Ovary (tissue), 9 donors: ENCODE results near the gene BNC2. TPM values are rescaled to one million over a fixed set of nuclear protein-coding genes. Genes with fewer than 3 reads are reported as not detected.

Experiments
- DNase-seq, 5 donors: peaks; one replicate each; pipeline ENCODE4 v3.0.0-alpha.2; 2019 to 2020
- H3K27ac ChIP-seq, 2 donors: fragments of 200-600 bp; one replicate each; pipeline versions ENCODE4 v1.5.1 to v1.8.0; 2019 to 2022
- H3K27me3 ChIP-seq: fragments of 200-600 bp; one replicate; pipeline ENCODE4 v1.8.0; 2022
- H3K36me3 ChIP-seq: fragments of 200-600 bp; sonication (generic); one replicate; pipeline ENCODE4 v1.5.1; 2019
- H3K4me1 ChIP-seq: one replicate; pipeline ENCODE4 v1.8.1; 2013; ENCODE audit warnings: mild to moderate bottlenecking, moderate library complexity; ENCODE audit not compliant: insufficient read depth
- H3K4me3 ChIP-seq: fragments of 200-600 bp; sonication (generic); one replicate; pipeline ENCODE4 v1.5.1; 2017
- H3K9me3 ChIP-seq, 2 donors: fragments of 200-600 bp in 1 of 2; sonication (generic) in 1 of 2; one replicate each; pipeline versions ENCODE4 v1.5.1 to v1.8.1; 2013 to 2019; ENCODE audit warnings: mild to moderate bottlenecking in 1 of 2, moderate library complexity in 1 of 2
- EP300 ChIP-seq: sonication (generic); formaldehyde crosslinking; IDR thresholded peaks from one replicate; pipeline ENCODE4 v1.6.1; 2017; ENCODE audit warnings: antibody characterized with exemption
- POLR2A ChIP-seq: fragments of 450-650 bp; IDR thresholded peaks from one replicate; pipeline ENCODE4 v1.6.1; 2017; ENCODE audit warnings: antibody characterized with exemption, mild to moderate bottlenecking, moderate library complexity
- WGBS, 3 donors: extraction: QIAGEN DNeasy Blood & Tissue Kit in 1 of 3; methylation state at CpG; one replicate each; pipeline versions ENCODE4 v1.1.5 to v1.1.7; 2013 to 2017; 5-methylcytosine and 5-hydroxymethylcytosine counted together
- intact Hi-C, 4 donors: fragments of 100-400 bp; cut with DNase I; formaldehyde crosslinking; loops; one replicate each; pipeline versions ENCODE4 v1.11.0 to v1.15.1; 2022 to 2023
- polyA plus RNA-seq, 2 donors: library from polyadenylated mRNA; stranded (reverse); fragments of 200-250 nt in 1 of 2; fragments of 350-450 nt in 1 of 2; fragmentation: Illumina TruSeq in 1 of 2; extraction: RNeasy Lipid Tissue Mini Kit (QIAGEN cat#74804) in 1 of 2; gene quantifications; one replicate each; pipeline ENCODE4 v1.2.3, GENCODE V29; 2013 to 2014
- total RNA-seq, 7 donors: library from RNA; depleted of rRNA in 2 of 7; stranded (reverse); fragments of >200 nt in 2 of 7; fragmentation: NEBNext Ultra II Directional in 3 of 7; extraction: Animal tissue kit (Norgen Biotek cat#: 25700) in 3 of 7; gene quantifications; one replicate each; pipeline versions ENCODE4 v1.1.0 to v1.2.4, GENCODE V29; 2016 to 2023
- TF ChIP-seq, protein P1 (sequence below), 3 donors: fragments of 450-650 bp in 2 of 3; fragments of 200-600 bp in 1 of 3; IDR thresholded peaks; one replicate each; pipeline versions ENCODE4 v1.5.1 to v1.8.0; 2016 to 2022; ENCODE audit warnings: antibody characterized with exemption in 3 of 3, mild to moderate bottlenecking in 1 of 3
- donor health status: DM: no; HTN: no; CAD: no; lungs with moderate emphysema.
- donor health status: DM: no; HTN: no; CAD: no.
- donor health status: Bipolar disorder and iron deficiency.
- donor health status: DM: yes; HTN: yes; CAD: no.
- donor health status: DM: no; HTN: no; CAD: no.
- donor health status: DM: yes; HTN: yes; CAD: no.

BNC2 gene
- total and polyA plus RNA-seq, 9 donors, result 17.2 to 232 (median 197) TPM

DNA sequence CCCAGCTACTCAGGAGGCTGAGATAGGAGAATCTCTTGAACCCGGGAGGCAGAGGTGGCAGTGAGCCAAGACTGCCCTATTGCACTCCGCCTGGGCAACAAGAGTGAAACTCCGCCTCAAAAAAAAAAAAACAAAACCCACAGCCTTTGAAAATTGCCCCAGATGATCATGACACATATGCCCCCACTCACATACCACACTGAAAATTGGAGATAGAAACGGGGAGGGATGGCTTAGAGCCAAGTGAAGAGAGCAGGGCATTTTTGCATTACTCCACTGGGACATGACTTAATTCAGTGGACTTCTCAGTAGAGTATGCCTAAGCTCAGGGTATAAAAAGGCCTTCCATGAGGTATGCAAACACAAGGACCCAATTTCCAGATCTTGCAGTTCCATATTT, 309.3 kb downstream of the BNC2 start:
- H3K36me3 ChIP-seq, result no peaks in the 10 kb centered on the region
- H3K27me3 ChIP-seq, result no peaks in the 10 kb centered on the region
- H3K9me3 ChIP-seq, result no peaks in the 10 kb centered on the region
- no peak overlapping the region for H3K4me3 ChIP-seq
- intact Hi-C loops, result no loop called here
- no peak overlapping the region for H3K27ac ChIP-seq
- peaks cover 8% of the 10 kb centered on the region for H3K4me1 ChIP-seq
- TF ChIP-seq EP300 (no peak), POLR2A (no peak)
- TF ChIP-seq, protein P1, sequence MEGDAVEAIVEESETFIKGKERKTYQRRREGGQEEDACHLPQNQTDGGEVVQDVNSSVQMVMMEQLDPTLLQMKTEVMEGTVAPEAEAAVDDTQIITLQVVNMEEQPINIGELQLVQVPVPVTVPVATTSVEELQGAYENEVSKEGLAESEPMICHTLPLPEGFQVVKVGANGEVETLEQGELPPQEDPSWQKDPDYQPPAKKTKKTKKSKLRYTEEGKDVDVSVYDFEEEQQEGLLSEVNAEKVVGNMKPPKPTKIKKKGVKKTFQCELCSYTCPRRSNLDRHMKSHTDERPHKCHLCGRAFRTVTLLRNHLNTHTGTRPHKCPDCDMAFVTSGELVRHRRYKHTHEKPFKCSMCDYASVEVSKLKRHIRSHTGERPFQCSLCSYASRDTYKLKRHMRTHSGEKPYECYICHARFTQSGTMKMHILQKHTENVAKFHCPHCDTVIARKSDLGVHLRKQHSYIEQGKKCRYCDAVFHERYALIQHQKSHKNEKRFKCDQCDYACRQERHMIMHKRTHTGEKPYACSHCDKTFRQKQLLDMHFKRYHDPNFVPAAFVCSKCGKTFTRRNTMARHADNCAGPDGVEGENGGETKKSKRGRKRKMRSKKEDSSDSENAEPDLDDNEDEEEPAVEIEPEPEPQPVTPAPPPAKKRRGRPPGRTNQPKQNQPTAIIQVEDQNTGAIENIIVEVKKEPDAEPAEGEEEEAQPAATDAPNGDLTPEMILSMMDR (IDR thresholded peaks at IDR 0.05), result no peak
- 58 to 72% (median 69%) methylated on average over 4 of the region's 4 CpGs for WGBS, 3 donors
- DNase-seq, result no peak

DNA sequence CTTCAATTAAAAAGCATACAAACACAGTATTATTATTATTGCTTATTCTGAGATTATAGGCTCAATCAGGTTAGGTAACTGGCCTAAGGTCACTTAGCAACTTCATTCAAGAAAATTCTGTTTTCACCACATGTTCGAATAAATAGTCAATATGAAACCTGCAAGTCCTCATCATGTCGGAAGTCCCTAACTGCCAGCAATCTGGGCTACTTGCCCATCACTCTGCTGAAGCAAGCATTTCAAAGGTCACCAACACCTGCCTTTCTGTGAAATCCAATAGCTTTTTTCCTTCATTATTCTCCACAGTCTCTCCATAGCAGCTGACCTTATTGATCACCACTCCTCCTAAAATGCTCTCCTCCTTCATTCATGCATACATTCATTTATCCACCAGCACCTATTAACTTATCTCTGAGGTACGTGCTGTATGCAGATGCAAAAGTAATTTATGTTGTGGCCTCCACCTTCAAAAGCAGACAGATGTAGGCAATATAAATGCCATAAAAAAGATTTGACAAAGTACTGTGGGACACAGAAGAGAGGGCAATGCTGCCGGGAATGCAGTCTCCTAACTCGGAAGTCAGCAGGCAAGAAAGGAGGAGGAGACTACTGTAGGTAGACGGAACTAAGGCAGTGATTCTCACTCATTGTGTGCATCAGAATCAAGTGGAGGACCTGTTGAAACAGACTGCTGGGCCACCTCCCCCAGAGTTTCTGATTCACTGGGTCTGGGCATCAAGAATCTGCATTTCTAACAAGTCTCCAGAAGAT, 310.9 kb downstream of the BNC2 start:
- TF ChIP-seq EP300 (no peak), POLR2A (no peak)
- TF ChIP-seq, protein P1 (IDR thresholded peaks at IDR 0.05), result no peak
- H3K27ac ChIP-seq, result no peak overlapping the region
- H3K36me3 ChIP-seq, result no peaks in the 10 kb centered on the region
- 79 to 91% (median 87%) methylated on average over 6 of the region's 6 CpGs for WGBS, 3 donors
- H3K9me3 ChIP-seq, result no peaks in the 10 kb centered on the region
- intact Hi-C loops, result no loop called here
- no peaks in the 10 kb centered on the region for H3K27me3 ChIP-seq
- H3K4me1 ChIP-seq, result peaks cover 9% of the 10 kb centered on the region
- no peak for DNase-seq
- no peak overlapping the region for H3K4me3 ChIP-seq

DNA sequence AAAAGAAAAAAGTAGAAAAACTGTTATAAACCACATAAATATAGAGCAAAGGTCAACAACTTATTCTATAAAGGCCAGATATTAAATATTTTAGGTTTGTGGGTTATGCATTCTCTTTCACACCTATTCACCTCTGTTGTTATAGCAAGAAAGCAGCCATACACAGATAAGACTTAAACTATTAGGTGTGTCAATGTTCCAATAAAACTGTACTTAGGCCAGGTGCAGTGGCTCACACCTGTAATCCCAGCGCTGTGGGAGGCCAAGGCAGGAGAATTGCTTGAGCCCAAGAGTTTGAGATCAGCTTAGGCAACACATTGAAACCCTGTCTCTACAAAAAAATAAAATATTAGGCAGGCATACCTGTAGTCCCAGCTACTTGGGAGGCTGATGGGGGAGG, 314.7 kb downstream of the BNC2 start:
- 96 to 100% (median 100%) methylated on average over 1 of the region's 1 CpG for whole genome bisulfite sequencing, 3 donors
- DNase-seq, result no peak
- intact Hi-C loops, result no loop called here

DNA sequence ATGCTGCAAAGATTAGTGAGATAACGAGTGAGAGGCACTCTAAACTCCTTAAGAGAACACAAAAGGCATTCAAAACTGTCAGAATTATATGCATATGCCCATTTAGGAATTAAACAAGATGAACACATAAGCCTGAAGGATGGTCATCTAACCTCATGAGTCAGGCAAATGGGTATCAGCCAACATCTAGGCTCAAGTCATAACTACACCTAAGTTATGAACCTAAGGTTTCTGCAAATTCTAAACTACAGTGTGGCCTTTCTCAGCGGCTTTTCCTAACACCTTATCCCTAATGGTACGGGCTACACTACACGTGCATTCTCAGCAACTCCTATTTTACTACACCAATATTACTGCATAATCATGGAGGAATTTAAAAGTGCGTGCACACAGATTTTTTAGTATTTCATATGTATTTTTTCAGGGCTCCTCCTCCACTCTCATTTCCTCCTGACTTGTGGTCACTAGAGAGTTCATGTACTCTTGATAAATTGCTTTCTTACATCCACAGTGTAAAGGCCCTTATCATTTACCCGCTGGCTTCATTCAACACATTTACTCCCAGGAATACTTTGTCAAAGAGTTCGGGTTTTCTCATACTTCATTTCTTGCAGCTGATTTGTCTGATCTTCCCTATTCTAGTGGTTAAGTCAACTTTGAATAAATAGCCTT, 316.5 kb downstream of the BNC2 start:
- H3K4me3 ChIP-seq, result no peak overlapping the region
- no peaks in the 10 kb centered on the region for H3K36me3 ChIP-seq
- peaks cover 11% of the 10 kb centered on the region for H3K4me1 ChIP-seq
- 30 to 34% (median 31%) methylated on average over 7 of the region's 7 CpGs for WGBS, 3 donors
- no peaks in the 10 kb centered on the region for H3K27me3 ChIP-seq
- DNase-seq, result no peak
- intact Hi-C loops, result no loop called here
- no peak overlapping the region for H3K27ac ChIP-seq
- H3K9me3 ChIP-seq, result no peaks in the 10 kb centered on the region
- TF ChIP-seq, protein P1 (IDR thresholded peaks at IDR 0.05), result no peak
- TF ChIP-seq POLR2A (no peak), EP300 (no peak)

More for the DNA sequence above, 314.7 kb downstream of the BNC2 start:
- Histone ChIP-seq H3K4me3 (no peak overlapping the region), H3K9me3 (no peaks in the 10 kb centered on the region), H3K27me3 (no peaks in the 10 kb centered on the region), H3K36me3 (no peaks in the 10 kb centered on the region), H3K27ac (no peak overlapping the region), H3K4me1 (peaks cover 14% of the 10 kb centered on the region)
- TF ChIP-seq EP300, result no peak

DNA sequence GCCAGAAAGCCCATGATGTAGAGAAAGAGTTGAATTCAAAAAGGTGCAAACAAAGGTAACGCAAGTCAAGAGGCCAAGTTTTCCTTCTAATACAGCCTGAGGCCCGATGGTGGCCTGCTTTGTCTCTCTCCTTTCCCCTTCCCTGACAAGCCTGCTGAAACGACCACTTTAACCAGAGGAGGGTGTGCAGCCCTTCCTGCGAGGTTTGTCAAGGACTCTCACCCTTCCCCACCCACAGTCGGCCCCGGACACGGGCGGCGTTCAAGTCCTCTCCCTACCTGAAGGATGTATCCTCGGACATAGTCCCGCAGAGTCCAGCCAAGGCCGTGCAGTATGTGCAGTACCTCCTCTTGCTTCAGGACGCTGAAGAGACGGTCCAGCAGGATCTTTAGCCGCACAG, 318.2 kb downstream of the BNC2 start:
- no peaks in the 10 kb centered on the region for H3K27me3 ChIP-seq
- peaks cover 7% of the 10 kb centered on the region for H3K4me1 ChIP-seq
- no peak overlapping the region for H3K4me3 ChIP-seq
- peak in 1 of 5 donors; percentile 44 for DNase-seq
- no peaks in the 10 kb centered on the region for H3K36me3 ChIP-seq
- H3K9me3 ChIP-seq, result no peaks in the 10 kb centered on the region
- intact Hi-C loops, result no loop called here
- TF ChIP-seq, protein P1 (IDR thresholded peaks at IDR 0.05), result no peak
- TF ChIP-seq EP300 (no peak), POLR2A (no peak)
- no peak overlapping the region for H3K27ac ChIP-seq
- WGBS, 3 donors, result 84 to 87% (median 84%) methylated on average over 15 of the region's 15 CpGs
